IPS-18c (cell line): Measurements from ENCODE around the gene SAMHD1.
"Not testable (repeated sequence)": the region's sequence is repeated elsewhere in the genome, so short reads cannot be mapped to it uniquely, and the experiment has no call there.

ENCODE experiments used
- H3K4me3 ChIP-seq: 2 replicates; pipeline ENCODE4 v1.7.0; 2013; ENCODE audit warnings: low read depth, mild to moderate bottlenecking, low read length, moderate library complexity; ENCODE audit not compliant: insufficient read depth
- H3K9me3 ChIP-seq: one replicate; pipeline ENCODE4 v1.6.1; 2013; ENCODE audit warnings: mild to moderate bottlenecking, low read length, moderate library complexity; ENCODE audit not compliant: control insufficient read depth, insufficient read depth

SAMHD1 gene

DNA sequence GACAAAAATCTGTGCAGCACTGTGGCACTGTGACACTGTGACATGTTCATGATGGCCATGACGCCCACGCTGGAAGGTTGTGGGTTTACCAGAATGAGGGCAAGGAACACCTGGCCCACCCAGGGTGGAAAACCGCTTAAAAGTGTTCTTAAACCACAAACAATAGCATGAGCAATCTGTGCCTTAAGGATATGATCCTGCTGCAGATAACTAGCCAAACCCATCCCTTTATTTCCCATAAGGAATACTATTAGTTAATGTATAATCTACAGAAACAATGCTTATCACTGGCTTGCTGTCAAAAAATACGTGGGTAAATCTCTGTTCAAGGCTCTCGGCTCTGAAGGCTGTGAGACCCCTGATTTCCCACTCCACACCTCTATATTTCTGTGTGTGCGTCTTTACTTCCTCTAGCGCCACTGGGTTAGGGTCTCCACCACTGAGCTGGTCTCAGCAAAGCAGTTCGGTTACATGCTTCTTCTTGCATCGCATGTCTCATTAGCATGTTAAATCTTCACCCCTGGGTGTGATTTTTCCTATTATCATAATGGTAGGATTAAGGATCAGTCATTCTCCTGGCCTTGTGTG, 10.9 kb upstream of the SAMHD1 start:
- not testable (repeated sequence) for H3K9me3 ChIP-seq, H3K4me3 ChIP-seq

- H3K4me3 ChIP-seq: no peak overlapping the region
- H3K9me3 ChIP-seq: peaks cover 4% of the 10 kb centered on the region
Measured at GRCh38 chr20:36959242-36959641, 7.7 kb upstream of the SAMHD1 start.

GRCh38 chr20:36957875-36958667, 6.6 kb upstream of the SAMHD1 start:
- H3K4me3 ChIP-seq: no peak overlapping the region
- H3K9me3 ChIP-seq: peaks cover 4% of the 10 kb centered on the region

DNA sequence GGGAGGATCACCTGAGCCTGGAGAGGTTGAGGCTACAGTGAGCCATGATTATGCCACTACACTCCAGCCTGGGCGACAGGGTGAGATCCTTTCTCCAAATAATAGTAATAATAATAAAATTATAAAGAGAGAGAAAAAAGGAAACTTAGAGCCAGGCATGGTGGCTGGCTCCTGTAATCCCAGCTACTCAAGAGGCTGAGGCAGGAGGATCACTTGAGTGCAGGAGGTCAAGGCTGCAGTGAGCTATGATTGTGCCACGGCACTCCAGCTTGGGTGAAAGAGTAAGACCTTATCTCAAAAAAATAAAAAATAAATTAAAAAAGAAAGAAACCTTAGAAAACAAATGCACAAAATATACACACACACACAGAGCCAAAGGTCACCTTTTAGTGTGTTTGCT, 5.2 kb upstream of the SAMHD1 start:
- Histone ChIP-seq H3K4me3 (no peak overlapping the region), H3K9me3 (no peaks in the 10 kb centered on the region)

DNA sequence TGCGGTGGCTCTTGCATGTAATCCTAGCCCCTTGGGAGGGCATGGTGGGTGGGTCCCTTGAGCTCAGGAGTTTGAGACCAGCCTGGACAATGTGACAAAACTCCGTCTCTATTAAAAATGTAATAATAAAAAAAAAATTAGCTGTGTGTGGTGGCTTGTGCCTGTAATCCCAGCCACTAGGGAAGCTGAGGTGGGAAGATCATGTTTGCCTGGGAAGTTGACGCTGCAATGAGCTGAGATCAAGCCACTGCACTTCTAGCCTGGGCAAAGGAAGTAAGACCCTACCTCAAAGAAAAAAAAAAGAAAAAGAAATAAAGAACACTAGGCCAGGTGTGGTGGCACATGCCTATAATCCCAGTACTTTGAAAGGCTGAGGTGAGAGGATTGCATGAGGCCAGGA, 4.5 kb upstream of the SAMHD1 start:
- no peak overlapping the region for H3K4me3 ChIP-seq

DNA sequence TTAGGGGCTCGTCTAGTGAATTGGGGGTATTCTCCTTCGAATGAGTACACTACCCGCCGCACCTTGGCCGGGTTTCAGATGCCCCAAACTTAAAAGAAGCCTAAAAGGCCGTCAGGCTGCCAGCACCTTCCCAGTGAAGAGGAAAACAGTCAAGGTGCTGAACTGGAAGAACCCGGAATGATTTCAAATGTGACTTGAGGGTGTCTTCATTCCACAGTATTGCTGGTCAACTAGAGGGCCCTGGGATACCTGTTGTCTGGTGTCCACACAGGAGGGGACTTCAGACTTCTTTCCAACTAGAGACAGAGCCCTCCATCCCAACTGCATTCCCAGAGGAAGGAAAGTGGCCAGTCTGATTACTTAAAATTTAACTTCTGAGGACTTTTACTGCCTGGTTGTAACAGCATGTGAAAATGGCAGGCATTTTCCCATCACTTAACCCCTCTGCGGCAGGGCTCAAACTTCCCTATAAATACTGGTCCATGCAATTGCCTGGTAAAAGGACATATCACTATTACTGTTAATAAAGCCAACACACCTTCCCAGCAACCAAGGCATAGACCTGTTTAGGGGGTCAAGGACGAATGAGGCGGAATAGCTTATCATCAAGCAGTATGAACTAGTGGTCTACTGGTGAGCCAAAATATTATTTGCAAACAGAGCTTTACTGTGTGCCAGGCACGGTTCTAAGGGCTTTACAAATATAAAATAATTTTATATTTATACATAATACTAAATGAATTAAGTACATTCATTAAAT, 651 bp upstream of the SAMHD1 start:
- Histone ChIP-seq H3K9me3 (no peaks in the 10 kb centered on the region), H3K4me3 (peak overlapping the region; percentile 99)

More for the DNA sequence above, 4.5 kb upstream of the SAMHD1 start:
- no peaks in the 10 kb centered on the region for H3K9me3 ChIP-seq

GRCh38 chr20:36950414-36951197, 902 bp downstream of the SAMHD1 start:
- H3K4me3 ChIP-seq: peak overlapping the region; percentile 99

GRCh38 chr20:36941401-36941835, 10.1 kb downstream of the SAMHD1 start:
- H3K9me3 ChIP-seq: no peaks in the 10 kb centered on the region
- H3K4me3 ChIP-seq: no peak overlapping the region

More at GRCh38 chr20:36950414-36951197, 902 bp downstream of the SAMHD1 start:
- H3K9me3 ChIP-seq: no peaks in the 10 kb centered on the region

- Histone ChIP-seq H3K9me3 (no peaks in the 10 kb centered on the region), H3K4me3 (no peak overlapping the region)
Measured at GRCh38 chr20:36937402-36937770, 14.1 kb downstream of the SAMHD1 start.

GRCh38 chr20:36936761-36937401, 14.6 kb downstream of the SAMHD1 start:
- H3K9me3 ChIP-seq, H3K4me3 ChIP-seq: not testable (repeated sequence)

- Histone ChIP-seq H3K4me3 (no peak overlapping the region), H3K9me3 (no peaks in the 10 kb centered on the region)
Measured at GRCh38 chr20:36936341-36936740, 15.2 kb downstream of the SAMHD1 start.

- H3K4me3 ChIP-seq, H3K9me3 ChIP-seq: not testable (repeated sequence)
Measured at GRCh38 chr20:36933571-36933970, 17.9 kb downstream of the SAMHD1 start.

DNA sequence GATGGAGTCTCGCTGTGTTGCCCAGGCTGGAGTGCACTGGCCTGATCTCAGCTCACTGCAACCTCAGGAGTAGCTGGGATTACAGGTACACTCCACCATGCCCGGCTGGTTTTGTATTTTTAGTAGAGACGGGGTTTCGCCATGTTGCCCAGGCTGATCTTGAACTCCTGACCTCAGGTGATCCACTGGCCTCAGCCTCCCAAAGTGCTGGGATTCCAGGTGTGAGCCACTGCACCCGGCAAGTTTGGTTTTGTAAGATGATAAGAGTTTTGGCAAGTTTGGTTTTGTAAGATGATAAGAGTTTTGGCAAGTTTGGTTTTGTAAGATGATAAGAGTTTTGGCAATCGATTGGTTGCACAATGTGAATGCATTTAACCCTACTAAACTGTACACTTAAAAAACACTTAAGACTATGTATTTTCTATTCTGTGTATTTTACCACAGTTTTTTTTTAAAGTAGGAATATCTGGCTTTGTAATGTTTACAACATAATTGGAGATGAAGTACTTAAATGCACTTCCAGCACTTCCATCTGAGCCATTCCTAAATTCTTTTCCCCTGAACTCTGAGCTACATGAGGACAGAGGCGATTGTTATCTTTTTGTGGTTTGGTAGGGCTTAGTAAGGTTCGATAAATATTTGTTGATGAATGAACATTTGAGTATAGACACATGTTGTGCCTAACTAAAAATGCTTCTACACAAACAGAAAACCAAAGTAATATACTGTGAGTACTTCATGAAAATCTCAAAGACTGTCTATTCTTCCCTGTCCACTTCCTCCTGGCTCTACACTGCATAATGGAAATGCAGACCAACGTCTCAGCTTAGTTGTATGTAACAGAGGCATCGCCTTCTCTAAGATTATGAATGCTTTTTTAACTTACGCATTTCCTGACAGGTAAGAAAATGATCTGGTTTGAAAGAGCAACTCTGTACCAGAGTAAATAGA, 18.8 kb downstream of the SAMHD1 start:
- Histone ChIP-seq H3K4me3 (no peak overlapping the region), H3K9me3 (no peaks in the 10 kb centered on the region)

- H3K9me3 ChIP-seq: not testable (repeated sequence)
Measured at GRCh38 chr20:36932067-36932466, 19.4 kb downstream of the SAMHD1 start.

GRCh38 chr20:36929691-36930090, 21.8 kb downstream of the SAMHD1 start:
- Histone ChIP-seq H3K4me3 (no peak overlapping the region), H3K9me3 (no peaks in the 10 kb centered on the region)

More at GRCh38 chr20:36932067-36932466, 19.4 kb downstream of the SAMHD1 start:
- H3K4me3 ChIP-seq: not testable (repeated sequence)

GRCh38 chr20:36929290-36929689, 22.2 kb downstream of the SAMHD1 start:
- H3K9me3 ChIP-seq: no peaks in the 10 kb centered on the region
- H3K4me3 ChIP-seq: no peak overlapping the region
